GM19438 (cell line): ENCODE results near the gene CCND3.

Experiments used
- ATAC-seq: cut with Tn5 transposase; IDR thresholded peaks from one replicate; pipeline ENCODE4 v1.9.1; 2021; ENCODE audit warnings: low read depth; ENCODE audit not compliant: unreplicated experiment

CCND3 gene

DNA sequence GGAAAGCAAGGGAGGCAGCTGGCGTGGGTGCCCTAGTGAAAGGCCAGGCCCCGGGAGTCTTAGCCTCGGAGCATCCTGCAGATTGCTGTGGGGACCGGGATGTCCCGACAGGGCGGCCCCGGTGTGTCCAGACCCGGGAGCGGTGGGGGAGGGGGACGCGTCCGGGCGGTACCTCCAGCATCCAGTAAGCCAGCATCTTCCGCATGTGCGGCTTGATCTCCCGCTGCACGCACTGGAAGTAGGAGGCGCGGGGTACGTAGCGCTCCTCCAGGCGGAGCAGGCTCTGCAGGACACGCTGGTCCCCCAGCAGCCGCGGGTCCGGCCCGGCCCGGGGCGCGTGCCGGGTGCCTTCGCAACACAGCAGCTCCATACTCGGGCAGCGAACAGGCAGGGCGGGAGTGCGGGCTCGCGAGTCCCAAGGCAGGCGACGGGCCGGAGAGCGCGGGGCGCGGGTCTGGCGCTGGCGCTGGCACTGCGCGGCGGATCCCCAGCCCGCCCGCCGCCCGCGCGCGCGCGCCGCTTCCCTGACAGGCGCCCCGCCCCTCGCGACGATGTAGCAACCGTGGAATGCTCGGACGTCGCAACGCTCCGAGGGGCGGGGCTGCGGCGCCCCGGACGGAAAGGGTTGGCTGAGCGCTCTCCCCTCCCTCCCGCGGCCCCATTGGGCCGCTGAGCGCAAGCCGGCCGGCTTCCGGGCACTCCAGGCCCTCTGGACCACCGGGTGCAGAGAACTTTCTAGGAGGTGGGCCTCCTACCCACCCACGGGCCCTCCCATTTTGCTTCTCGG lies at the start of gene CCND3:
Gene CCND3 (minus strand): TSS at position 529 of the 787 bp plus-strand sequence. CDS start 159 bp downstream, at position 370.
- peak; percentile 83 for ATAC-seq

DNA sequence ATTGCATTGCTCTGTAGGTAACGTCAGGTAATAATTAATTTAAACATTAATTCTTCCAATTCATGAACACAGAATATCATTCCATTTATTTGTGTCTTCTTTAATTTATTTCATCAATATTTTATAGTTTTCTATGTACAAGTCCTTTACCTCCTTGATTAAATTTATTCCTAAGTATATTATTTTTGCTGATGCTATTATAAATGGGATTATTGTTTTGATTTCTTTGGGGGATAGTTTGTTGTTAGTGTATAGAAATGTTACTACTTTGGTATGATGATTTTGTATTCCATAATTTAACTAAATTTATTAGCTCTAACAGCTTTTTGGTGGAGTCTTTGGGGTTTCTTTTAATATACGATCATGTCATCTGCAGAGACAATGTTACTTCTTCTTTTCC lies 44.7 kb upstream of the CCND3 start:
- no peak for ATAC-seq

- no peak for ATAC-seq
Observed at GRCh38 chr6:41984623-41985022, 43.0 kb upstream of the CCND3 start.

DNA sequence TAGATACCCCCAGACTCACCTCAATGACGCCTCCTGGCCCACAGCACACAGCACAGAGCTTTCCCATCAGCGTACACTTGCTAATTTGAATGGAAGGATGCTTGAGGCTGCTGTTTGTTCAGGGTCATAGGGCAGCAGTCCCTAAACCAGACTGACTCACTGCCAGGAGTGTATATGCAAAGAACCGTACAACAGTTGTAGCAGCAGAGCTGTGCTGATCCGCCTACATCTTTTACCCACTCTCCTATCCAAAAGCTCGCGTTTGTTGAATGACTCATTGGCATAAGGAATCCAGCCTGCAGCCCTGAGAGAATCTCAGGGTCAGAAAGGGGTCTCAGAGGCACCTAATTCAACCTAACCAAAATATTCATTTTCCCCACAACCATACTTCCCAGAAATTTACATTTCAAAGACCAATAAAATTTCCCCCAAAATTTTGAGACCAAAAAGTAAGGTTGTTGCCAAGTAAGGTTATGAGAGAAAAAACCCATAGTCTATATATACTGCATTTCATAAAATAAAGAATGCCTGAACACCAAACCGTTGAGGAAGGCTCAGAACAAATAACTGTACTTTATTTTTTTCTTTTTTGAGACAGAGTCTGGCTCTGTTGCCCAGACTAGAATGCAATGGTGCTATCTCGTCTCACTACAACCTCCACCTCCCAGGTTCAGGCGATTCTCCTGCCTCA lies 35.3 kb upstream of the CCND3 start:
- ATAC-seq: no peak

- ATAC-seq: no peak
Observed at GRCh38 chr6:41975276-41975675, 33.7 kb upstream of the CCND3 start.

GRCh38 chr6:41974281-41974825 lies 32.7 kb upstream of the CCND3 start:
- no peak for ATAC-seq

DNA sequence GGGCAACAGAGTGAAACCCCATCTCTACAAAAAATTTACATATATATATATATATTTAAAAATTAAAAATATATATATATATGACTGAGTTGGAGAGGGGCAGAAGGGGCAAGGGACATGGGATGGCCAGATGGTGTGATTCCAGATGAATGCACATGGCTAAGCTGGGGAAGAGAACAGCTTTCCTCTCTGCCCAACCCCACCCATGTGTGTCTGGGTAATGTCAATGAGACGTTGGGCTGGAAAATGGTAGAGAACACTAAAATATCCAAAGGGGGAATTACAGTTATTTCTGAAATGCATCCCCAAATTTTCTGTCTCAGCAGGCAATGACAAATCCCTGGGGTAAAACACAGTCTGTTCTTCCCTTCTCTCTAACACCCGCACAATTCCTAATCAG lies 31.2 kb upstream of the CCND3 start:
- ATAC-seq: no peak

- no peak for ATAC-seq
Observed at GRCh38 chr6:41970436-41970846, 28.8 kb upstream of the CCND3 start.

DNA sequence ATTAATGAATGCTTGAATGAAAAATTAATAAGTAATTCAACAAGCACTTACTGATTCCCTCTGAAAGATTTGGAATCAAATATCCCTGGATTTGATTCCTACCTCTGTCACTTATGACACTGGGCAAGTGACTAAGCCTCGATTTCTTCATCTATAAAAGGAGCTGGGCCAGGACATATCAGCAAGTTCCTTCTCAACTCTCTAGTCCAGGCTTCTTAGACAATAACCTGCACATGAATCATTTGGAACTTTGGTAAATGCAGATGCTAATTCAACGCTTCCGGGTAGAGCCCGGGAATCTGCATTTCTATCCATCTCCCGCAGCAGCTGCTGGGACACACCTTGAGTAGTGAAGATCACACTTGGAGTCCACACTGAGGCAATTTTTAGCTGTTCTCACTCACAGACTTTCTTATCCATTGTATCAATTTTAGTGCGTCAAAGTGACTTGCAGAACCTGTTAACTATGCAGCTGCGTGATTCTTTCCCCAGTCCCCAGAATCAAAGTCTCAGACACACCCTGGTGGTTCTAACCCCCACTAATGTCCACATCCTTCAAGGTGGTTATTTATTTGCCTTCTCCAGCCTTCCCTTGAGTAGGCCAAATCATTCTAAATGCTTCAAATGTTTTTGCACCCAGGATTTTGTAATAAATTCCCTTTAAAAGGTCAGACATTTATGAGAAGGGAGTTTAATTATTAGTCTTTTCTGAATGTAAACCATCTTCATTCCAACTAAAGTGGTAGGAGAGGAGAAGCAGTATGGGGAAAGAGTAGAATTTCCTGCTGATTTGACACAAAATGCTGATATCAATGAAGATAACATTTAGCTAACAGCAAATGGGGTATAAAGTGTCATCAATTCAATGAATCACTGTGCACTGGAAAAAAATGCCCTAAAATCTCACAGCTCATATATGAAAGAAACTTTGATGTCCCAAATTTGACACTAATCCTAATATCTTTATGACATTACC lies 26.0 kb upstream of the CCND3 start:
- ATAC-seq: no peak

GRCh38 chr6:41966961-41967311 lies 25.3 kb upstream of the CCND3 start:
- ATAC-seq: no peak

DNA sequence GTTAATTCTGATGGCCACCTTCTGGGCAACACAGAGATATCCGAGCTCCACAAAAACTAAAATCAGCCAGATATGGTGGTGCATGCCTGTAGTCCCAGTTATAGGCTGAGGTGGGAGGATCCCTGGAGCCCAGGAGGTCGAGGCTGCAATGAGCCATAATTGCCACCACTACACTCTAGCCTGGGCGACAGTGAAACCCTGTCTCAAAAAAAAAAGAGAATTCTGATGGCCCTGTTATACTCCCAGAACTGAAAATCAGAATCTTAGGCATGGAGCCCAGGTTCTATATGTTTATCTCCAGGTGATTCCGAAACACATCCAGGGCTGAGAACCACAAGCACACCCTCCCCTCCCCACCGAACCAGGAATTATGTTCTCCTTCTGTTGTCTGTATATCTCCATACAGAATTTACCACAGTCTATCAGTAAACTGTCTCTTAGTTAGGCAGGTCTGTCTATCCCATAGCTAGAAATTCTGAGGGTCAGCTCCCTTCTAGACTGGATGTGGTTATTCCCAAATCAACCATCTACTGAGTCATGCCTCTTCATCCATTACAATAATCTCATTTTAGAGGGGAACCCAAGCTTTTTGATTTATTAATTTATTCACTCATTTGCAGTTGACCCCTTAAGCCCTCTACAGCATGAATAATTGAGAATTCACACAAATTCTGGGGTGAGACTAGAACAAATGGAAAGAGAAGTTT lies 24.8 kb upstream of the CCND3 start:
- ATAC-seq: no peak

DNA sequence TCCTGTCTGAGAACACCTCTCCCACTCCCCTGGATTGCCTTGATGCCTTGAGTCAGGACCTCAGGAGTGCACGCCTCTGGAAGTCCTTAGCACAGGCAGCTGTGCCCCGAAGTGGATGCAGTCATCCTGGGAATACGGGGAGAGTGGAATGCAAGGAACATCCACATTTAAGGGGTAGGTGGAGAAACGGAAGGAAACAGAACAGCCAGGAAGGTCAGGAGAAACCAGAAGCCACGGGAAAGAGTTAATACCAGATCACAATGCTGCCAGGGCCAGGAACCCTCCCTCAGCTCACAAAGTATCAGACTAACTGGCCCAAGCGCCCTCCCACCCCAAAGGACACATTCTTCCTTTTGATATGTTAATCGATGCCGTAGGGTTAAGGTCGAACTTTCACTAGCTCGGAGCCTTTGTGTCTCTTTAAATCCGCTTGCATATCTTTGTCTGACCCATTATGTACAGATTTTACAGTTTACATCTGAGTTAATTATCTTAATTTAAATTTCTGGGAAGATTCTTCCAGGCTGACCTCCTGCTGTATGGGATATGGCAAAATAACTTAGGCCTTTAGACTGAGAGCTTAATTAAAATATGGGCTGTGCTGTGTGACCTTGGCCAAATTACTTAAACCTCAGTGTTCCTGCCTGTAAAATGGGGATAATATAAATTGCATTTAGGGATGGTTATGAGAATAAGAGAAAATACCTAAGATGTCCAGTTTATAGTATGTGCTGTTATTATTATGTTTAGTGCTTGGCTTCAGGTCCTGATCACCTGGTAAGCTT lies 24.0 kb upstream of the CCND3 start:
- ATAC-seq: no peak

DNA sequence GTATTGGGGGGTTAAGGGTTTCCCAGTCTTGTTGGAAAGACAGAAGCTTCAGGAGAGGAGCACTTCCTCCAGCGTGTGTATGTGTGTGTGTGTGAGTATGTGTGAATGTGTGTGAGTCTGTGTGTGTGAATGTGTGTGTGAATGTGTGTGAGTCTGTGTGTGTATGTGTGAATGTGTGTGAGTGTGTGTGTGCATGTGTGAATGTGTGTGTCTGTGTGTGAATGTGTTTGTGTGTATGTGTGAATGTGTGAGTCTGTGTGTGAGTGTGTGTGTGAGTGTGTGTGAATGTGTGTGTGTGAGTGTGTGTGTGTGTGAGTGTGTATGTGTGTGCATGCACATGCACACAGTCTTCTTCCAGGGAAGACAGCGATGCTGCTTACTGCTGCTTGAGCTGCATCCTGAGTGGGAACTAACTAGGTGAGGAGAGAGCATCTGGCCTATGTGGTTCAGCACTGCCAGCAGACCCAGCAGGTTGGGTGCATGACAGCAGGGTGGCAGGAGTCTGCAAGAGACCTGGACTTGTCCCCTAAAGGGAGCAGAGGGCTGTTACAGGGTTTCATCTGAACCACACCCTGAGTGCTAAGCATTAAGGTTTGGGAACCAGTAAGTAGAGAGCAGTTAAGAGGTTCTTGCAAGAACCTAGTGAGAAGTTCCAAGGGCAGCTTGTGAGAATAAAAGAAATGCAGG lies 22.7 kb upstream of the CCND3 start:
- ATAC-seq: no peak

DNA sequence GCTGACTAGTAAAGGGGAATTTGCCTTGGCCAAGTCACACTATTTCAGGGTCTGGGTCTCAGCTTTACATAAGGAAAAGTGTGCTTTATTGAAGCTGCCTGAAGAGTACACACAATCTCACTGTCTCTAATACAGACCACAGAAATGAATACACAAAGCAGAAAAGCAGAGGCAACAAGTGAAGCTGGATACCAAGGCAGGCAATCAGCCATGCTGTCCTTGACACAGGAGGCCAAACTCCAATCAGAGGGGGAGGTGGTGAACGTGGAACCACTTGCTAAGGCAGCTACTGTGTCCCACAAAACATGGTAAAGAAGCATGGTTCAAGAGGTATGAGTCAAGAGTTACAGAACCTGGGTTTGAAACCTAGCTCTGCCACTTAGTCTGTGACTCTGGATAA lies 21.8 kb upstream of the CCND3 start:
- no peak for ATAC-seq

GRCh38 chr6:41960028-41960427 lies 18.4 kb upstream of the CCND3 start:
- ATAC-seq: no peak

DNA sequence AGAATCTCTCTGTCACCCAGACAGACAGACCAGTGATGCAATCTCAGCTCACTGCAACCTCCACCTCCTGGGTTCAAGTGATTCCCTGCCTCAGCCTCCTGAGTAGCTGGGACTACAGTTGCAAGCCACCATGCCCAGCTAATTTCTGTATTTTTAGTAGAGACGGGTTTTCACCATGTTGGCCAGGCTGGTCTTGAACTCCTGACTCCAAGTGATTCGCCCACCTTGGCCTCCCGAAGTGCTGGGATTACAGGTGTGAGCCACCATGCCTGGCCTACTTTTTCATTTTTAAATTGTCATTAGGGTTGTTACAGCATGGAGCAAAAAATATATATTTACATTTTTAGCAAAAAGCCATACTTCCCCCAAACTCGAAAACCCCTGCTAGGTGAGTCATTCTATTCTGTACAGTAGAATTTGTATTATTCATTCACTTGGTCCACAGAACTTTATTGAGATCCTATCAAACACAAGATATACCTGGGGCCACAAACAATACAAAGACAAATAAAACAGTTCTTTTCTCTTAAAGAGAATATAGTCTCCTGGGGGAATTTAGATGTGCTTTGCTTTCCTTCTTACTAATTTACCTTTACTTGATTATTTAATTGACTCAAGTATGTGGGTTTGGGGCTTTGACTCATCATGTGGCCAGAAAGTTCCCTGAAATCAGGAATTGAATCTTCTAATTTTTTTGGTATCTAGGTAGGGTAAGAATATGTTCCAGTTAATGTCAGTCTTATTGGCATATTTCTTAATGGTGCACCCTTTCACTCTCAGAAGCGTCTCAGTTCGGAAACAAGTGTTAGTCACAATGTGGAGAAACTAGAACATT lies 16.6 kb upstream of the CCND3 start:
- ATAC-seq: no peak

GRCh38 chr6:41957117-41957516 lies 15.5 kb upstream of the CCND3 start:
- no peak for ATAC-seq

GRCh38 chr6:41955412-41955811 lies 13.8 kb upstream of the CCND3 start:
- ATAC-seq: no peak
